GM19193 (cell line): ENCODE data around the gene CDK4.

Experiments used
- POLR2A ChIP-seq: IDR thresholded peaks from 4 replicates; pipeline ENCODE4 v1.6.1; 2011; ENCODE audit not compliant: insufficient read depth, insufficient read length; ENCODE audit errors: extremely low read depth

CDK4 gene

DNA sequence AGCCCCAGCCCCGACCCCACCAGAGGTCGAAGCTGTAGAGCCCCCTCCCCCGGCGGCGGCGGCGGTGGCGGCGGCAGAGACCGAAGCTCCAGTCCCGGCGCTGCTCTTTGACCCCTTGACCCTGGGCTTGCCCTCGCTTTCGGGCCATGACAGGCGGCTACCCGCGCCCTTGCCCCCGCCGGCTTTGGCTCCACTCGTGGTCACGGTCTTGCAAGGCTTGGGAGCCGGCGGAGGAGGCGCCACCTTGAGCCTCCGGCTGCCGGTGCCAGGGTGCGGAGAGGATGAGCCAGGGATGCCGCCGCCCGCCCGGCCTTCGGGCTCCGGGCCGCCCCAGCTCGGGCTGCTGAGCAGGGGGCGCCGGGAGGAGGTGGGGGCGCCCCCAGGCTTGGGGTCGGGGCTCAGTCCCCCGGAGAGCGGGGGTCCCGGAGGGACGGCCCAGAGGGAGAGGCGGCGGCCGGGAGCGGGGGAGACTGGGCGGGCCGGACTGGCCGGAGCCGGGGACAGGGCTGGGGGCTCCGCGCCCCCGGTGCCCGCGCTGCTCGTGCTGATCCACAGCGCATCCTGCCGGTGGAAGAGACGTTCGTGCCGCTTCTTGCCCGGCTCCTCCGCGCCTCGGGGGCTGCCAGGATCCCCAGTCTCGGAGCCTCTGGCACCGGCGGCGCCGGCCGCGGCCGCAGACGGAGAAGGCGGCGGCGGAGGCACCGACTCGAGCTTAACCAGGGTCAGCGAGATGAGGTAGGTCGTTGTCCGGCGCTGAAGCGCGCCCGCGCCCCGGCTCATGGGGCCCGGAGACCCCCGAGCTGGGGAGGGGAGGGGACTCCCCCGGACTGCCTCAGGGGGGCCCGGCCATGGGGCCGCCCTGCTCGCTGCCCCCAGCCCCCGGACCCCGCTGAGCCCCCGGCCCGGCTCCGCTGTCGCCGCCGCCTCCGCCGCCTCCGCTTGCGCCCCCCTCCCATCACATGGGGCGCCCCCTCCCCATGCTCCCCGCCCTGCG, 14.3 kb downstream of the CDK4 start:
- no peak for TF ChIP-seq POLR2A

DNA sequence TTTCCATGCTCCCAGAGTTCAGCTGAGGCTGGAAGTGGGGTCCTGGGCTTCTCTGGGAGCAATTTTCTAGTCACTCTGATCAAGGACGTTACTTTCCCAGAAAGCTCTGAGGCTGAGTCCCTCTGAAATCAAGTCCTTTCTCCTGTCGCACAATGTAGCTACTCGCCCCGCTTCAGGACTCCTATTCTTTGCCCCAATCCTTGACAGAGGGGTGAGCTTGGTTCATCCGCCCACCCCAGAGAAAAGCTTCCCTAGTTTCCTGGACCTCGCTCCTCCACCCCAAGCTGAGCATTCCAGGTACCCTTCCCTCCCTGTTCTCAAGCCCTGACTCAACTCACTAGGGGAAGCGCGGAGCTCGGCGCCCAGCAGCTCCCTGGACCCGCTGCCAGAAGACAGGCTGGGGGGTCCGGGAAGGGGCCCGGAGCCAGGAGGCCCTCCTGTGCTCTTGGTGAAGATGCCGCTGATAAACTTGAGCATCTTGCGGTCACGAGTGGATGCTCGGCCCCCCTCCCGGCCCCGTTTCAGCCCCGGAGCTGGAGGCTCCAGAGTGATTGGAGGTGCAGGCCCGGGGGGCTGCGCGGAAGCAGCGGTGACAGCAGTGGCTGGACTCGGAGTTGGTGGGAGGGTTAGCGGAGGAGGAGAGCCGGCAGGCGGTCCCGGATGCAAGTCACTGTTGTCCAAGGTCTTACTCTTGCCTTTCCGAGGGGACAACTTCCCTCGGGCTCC, 15.2 kb downstream of the CDK4 start:
- no peak for TF ChIP-seq POLR2A

DNA sequence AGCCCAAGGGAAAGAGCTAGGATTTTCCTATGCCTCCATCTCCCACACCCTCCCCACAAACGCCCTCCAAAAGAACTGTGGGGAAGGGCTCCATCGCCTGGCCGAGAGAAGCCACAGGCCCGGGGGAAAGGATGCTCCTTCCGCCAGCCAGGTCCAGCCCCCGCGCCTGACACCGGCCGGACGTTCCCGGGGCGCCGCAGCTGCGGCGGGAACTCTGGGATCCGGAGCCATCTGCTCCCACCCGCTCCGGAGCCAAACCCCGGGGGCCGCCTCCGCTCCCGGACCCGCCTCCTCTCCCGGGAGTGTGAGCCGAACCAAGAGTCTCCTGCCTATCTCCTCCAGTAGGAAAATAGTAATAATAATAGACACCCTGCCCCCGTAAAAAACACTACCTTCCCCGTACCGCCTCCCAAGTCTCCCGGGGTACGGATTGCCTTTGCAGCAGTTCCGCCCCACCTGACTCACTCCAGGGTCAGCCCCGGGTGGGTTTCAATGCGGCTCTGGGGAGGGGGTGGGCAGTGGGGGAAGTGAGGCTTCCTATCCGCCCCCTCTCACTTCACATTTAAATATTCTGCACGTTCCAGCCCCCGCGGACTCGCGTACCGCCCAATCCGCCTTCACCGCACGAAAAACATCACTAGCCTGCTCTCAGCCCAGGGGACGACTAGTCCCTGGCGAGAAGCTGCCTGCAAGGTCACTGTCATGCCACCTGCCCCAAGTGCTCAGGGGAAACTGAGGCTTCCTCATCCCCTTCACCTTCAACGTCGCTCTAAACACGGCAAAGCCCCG, 16.0 kb downstream of the CDK4 start:
- no peak for TF ChIP-seq POLR2A

DNA sequence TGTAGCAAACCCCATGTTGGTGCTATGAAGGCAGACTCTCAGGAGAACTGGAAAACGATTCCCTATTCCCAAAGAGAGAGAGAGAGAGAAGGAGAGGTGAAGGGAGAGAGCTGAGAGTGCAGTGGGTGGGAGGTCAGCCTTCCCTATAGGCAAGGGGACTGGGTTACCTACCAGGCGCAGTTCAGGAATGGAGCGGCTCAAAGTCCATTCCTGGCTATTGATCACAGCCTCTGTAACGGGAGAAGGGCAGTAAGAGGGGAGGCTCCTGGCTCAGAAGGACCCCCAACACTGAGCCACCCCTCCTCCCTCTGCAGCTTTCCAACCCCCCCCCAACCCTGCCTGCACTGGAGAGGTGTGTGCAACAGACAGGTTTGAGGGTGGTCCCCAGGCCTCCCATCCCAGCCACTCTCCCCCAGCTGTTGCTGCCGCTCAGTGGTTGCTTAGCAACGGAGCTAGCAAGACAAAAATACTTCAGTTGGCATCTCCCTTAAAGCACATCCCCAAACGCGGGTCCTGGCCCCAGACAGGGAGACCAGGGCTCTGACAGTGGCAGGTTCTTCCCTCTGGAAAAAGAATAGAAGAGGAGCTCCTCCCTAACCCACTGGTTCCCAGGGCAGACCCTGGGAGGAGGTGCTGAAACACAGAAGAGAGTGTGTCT, 16.8 kb downstream of the CDK4 start:
- TF ChIP-seq POLR2A = no peak

DNA sequence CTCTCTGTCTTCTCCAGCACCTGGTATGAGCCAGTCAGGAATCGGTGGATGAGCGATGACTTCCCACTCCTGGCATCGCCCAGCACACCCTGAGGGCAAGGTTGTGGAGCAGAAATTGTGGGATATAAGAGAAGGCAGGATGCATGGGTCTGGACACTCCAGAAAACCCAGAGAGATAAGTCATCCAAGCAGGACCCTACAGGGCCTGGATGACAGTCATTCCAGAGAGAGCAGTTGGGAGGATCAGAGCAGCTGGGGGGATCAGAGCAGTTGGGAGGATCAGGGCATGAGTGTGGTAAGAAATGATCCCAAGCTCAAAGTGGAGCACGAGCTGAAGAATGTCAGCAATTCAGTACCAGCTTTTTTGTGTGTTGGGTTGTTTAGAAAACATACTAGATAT, 17.5 kb downstream of the CDK4 start:
- TF ChIP-seq POLR2A = no peak

- no peak for TF ChIP-seq POLR2A
Measured at GRCh38 chr12:57733928-57734327, 18.2 kb downstream of the CDK4 start.

- no peak for TF ChIP-seq POLR2A
Measured at GRCh38 chr12:57732726-57733593, 19.1 kb downstream of the CDK4 start.

- TF ChIP-seq POLR2A = no peak
Measured at GRCh38 chr12:57732270-57732669, 19.8 kb downstream of the CDK4 start.

DNA sequence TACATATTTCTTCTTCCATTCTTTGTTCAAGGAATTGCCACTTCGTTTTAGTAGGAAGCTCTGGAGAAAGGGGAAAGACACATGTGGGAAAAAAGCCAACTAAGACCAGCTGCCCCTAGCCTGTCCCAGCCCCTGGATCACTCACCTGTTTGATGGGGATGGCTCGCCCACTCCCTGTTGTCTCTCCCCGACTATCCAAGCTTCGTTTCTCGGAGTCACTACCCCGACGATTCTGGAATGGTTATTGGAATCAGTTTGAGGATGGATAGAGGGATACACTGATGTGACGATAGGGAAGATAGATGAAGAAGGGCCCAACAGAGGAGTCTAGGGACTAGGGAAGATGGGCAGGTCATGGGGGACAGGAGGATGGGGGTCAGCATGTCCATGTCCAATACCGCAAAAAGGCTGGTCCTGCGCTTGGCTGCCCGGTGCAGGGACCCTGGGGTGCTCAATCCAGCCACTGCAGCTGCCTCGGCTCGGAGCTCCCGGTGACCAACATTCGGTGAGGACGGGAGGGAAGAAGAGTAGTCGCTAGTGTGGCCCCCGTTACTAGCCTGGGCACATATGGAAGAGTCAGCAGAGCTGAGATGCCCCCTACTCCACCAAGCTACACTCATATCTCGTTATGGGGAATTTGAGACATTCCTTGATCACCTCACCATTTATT, 20.6 kb downstream of the CDK4 start:
- no peak for TF ChIP-seq POLR2A

DNA sequence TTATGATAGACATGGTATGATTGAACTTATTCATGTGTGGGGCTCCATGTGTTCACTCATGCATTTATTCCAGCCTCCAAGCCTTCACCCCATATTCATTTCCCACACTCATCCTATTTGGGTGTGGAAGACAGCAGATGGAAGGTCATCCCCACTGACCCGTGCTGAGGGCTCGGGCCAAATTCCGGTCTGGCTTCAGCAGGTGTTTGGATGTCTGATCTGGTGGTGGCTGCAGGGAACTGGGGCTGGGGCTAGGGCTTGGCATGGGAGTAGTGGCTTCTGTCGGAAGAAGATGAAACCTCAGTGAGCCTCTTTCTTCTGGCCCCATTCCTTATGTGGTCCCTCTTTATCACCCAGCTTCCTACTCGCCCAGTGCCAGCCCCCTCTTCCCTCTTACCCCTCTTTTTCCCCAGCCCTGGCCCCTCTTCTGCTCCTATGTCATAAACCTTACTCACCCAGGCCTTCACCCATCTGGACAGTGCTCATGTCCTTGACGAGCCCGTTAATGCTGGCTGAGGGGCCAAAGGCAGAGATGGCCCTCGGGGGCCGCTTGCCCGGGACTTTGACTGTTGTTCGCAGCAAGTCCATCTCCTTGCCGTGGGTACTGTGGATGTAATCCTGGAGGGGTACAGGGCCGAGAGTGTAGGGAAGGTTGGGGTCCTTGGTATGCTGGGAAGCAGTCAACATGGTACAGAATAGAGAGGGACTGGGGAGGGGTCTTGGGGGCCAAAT, 21.6 kb downstream of the CDK4 start:
- TF ChIP-seq POLR2A = no peak

DNA sequence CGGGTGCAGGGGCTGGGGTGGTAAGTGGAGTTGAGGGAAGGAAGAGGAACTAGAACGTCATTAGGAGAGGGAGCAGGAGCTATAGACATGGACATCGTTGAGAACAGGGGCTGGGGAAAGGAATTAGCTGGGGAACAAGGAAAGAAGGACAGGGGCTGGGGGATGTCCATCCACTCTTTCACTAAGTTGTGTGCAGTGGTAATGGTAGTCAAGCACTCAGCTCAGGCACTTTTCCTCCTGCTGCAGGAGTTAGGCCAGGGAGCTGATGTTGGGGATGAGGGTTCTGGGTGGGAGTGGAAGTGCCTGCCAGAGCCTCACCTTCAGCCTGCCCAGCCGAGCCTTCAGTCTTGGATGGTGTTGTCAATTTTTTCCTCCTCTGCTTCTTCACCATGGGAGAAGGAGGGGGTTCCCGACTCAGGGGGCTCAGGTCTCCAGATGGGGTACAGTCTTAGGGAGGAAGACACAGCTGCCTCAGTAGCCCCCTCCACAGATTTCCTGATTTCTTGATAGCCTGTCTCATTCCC, 22.7 kb downstream of the CDK4 start:
- TF ChIP-seq POLR2A = no peak

DNA sequence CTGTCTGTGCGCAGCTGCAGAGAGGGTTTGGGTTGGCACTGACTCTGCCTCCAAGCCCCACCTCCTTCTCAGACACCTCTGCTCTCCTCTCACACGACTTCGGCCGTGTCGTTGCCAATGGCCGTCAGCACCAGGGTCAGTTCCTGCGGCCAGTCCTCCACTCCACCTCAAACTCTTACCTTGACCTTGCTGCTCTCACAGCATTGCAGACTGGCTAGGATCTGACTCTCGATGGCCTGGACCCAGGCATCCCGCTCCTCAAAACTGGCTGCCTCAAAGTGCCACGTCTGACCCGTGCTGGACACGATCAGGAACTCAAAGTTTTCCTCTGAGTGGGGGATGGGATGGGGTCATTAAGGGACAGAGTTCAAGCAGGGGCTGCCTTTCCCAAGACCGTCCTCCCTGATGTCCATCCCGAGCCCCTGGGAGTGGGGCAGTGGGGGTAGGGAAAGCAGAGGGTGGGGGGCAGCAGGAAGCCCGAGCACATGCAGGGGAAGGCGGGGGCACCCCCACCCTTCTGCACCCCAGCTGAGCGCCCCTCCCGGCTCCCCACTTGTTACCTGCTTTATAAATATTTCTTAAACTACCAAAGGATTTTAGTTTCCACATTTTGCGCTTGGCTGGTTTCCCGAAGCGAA, 24.2 kb downstream of the CDK4 start:
- TF ChIP-seq POLR2A = no peak
